Transverse colon (tissue), 4 donors: ENCODE data around the gene FAM110D. TPM values are rescaled to one million over a fixed set of nuclear protein-coding genes. Genes with fewer than 3 reads are reported as not detected.

Experiments used
- DNase-seq: peaks from one replicate; pipeline ENCODE4 v3.0.0-alpha.2; 2019
- H3K27ac ChIP-seq, 4 donors: fragments of 200-600 bp; sonication (generic); 2 replicates each; pipeline ENCODE4 v1.5.1; 2016 to 2018; ENCODE audit warnings: inconsistent platforms in 4 of 4
- H3K27me3 ChIP-seq: fragments of 200-600 bp; sonication (generic); 2 replicates; pipeline ENCODE4 v1.5.1; 2017; ENCODE audit warnings: inconsistent platforms
- H3K36me3 ChIP-seq, 4 donors: fragments of 200-600 bp; sonication (generic); 2 replicates each; pipeline ENCODE4 v1.5.1; 2017 to 2019; ENCODE audit warnings: inconsistent platforms in 4 of 4
- H3K4me1 ChIP-seq, 4 donors: fragments of 200-600 bp; sonication (generic); 2 replicates each; pipeline ENCODE4 v1.5.1; 2017 to 2020; ENCODE audit warnings: inconsistent platforms in 4 of 4
- H3K4me3 ChIP-seq, 4 donors: fragments of 200-600 bp; sonication (generic); 1 replicate in 1 of 4; 2 replicates in 3 of 4; pipeline versions ENCODE4 v1.5.1 to v1.6.1; 2017 to 2019; ENCODE audit warnings: inconsistent platforms in 4 of 4
- H3K9me3 ChIP-seq, 2 donors: fragments of 200-600 bp; sonication (generic); 2 replicates each; pipeline ENCODE4 v1.5.1; 2017 to 2019; ENCODE audit warnings: inconsistent platforms in 2 of 2
- EP300 ChIP-seq: sonication (generic); formaldehyde crosslinking; IDR thresholded peaks from one replicate; pipeline ENCODE4 v1.6.1; 2017; ENCODE audit warnings: antibody characterized with exemption, low read depth
- POLR2A ChIP-seq: fragments of 450-650 bp; IDR thresholded peaks from one replicate; pipeline ENCODE4 v1.6.1; 2016; ENCODE audit warnings: antibody characterized with exemption, mild to moderate bottlenecking, moderate library complexity
- POLR2AphosphoS5 ChIP-seq, 3 donors: sonication (generic); formaldehyde crosslinking; IDR thresholded peaks; one replicate each; pipeline ENCODE4 v1.6.1; 2016; ENCODE audit warnings: antibody characterized with exemption in 3 of 3
- WGBS, 2 donors: methylation state at CpG; one replicate each; pipeline ENCODE4 v1.1.5; 2018; ENCODE audit warnings: low coverage in 1 of 2; 5-methylcytosine and 5-hydroxymethylcytosine counted together
- in situ Hi-C, 4 donors: fragments of 200-750 bp; cut with MboI; loops; one replicate each; pipeline versions ENCODE4 v1.15.0 to v1.15.1; 2017; ENCODE audit warnings: low sequenced_read_pairs in 3 of 4, low pct_ligation_motif_present in 1 of 4, low pct_unique_long_range_greater_than_20kb in 1 of 4
- intact Hi-C: fragments of 100-400 bp; cut with DNase I; formaldehyde crosslinking; loops from one replicate; pipeline ENCODE4 v1.15.1; 2023; ENCODE audit warnings: low total_unique reads
- total RNA-seq, 4 donors: library from RNA; depleted of rRNA; stranded (reverse); fragments of >200 nt; gene quantifications; one replicate each; pipeline ENCODE4 v1.1.0, GENCODE V29; 2016
- TF ChIP-seq, protein P1 (sequence below), 5 experiments: fragments of 200-600 bp in 3 of 5; fragments of 450-650 bp in 2 of 5; sonication (generic) in 3 of 5; IDR thresholded peaks; 1 replicate in 2 of 5; 2 replicates in 3 of 5; pipeline ENCODE4 v1.5.1; 2016 to 2017; ENCODE audit warnings: antibody characterized with exemption in 5 of 5, inconsistent platforms in 3 of 5, mild to moderate bottlenecking in 2 of 5, moderate library complexity in 1 of 5

The FAM110D gene
- total RNA-seq, result 1 to 10 TPM in 3 of 4 donors, under 1 TPM in 1; 0.82 to 9.4 (median 2.9) TPM

DNA sequence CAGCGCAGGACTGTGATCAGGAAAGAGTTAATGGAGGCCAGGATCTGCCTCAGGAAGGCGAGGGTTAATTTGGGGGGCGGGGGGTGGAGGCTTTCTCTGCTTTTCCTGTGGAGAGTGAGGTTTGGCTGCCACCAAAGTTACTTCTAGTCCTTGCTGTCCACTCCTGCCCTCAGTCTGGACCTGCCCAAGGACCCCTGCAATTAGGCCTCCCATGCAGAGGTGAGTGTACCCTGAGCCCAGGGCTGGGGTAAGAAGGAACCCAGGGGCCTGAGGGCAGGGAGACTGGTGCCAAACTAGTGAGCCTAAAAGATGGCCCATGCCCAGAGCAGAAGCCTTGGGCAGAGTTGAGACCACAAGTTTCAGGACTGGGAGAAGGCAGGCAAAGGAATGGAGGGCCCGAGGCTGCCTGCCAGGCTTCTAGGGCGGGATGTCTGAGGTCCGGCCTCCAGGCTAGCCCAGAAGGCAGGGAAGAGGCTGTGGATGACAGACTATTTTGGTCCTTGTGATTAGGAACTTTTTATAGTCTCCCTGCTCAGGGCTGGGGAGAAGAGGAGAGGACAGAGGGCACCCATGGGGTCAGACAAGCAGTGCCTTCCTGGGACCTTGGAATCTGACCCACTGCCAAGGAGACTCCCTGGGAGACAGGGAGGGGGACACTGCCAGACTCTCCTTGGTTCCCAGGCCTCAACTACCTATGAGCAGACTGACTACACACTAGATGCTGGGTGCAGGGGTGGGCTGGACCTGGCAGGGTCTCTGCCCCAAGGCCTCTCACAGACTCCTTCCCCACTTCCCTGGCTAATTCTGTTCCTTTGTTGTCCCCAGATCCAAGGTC lies at the start of gene FAM110D:
FAM110D (plus strand) TSS at position 172 of the 835 bp plus-strand sequence. CDS start 2,213 bp downstream, outside the sequence.
- in situ Hi-C loops, result loop anchor here in 2 of 4 donors (25.0 kb wide), 1 partner anchor 122 kb away; the partner anchor contains the start of gene SLC30A2 (in 2 of the 2)
- no peak for DNase-seq

DNA sequence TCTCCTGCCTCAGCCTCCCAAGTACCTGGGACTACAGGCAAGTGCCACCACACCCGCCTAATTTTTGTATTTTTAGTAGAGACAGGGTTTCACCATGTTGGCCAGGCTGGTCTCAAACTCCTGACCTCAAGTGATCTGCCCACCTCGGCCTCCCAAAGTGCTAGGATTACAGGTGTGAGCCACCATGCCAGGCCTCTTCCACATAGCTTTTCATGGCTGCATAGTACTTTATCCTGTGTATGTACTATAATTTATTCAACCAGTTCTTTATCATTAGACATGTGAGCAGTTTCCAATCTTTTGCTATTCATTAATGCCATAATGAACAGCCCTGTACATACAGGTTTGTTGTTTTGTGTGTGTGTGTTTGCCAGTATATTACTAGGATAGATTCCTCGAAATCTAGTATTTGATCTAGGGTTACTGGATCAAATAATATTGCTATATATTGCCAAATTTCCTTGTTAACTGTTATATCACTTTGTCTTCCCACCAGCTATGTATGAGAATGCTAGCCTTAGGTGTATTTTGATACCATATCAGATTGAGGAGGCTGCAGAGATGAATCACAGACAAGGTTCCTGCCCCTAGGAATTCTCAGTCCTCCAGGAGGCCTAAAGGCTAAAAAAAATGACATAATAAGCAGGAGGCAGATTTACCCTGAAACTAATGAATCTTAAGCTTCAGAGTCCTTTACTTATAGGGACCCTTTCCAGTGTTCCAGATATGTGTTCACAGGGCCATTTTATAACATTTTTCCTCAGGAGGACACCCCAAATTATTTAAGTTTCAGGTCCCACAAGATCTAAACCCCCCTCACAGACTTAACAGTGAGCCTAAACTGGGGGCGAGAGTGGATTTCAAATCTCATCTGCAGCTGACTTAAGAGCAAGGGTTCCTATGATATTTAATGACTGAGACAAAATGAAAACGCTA lies 49.4 kb upstream of the FAM110D start:
- in situ Hi-C loops, result loop anchor here in 3 of 4 donors (5.0 kb wide), 2 partner anchors 33 to 38 kb away; no protein-coding TSS in a partner anchor
- no peak for DNase-seq
- H3K27me3 ChIP-seq, result no peaks in the 10 kb centered on the region
- peak overlapping the region in 2 of 4 donors; percentile 97 for H3K27ac ChIP-seq
- no peak for TF ChIP-seq EP300
- TF ChIP-seq POLR2AphosphoS5 (IDR thresholded peaks at IDR 0.05), result no peak
- no peak for TF ChIP-seq POLR2A
- TF ChIP-seq, protein P1, sequence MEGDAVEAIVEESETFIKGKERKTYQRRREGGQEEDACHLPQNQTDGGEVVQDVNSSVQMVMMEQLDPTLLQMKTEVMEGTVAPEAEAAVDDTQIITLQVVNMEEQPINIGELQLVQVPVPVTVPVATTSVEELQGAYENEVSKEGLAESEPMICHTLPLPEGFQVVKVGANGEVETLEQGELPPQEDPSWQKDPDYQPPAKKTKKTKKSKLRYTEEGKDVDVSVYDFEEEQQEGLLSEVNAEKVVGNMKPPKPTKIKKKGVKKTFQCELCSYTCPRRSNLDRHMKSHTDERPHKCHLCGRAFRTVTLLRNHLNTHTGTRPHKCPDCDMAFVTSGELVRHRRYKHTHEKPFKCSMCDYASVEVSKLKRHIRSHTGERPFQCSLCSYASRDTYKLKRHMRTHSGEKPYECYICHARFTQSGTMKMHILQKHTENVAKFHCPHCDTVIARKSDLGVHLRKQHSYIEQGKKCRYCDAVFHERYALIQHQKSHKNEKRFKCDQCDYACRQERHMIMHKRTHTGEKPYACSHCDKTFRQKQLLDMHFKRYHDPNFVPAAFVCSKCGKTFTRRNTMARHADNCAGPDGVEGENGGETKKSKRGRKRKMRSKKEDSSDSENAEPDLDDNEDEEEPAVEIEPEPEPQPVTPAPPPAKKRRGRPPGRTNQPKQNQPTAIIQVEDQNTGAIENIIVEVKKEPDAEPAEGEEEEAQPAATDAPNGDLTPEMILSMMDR (IDR thresholded peaks at IDR 0.05), result no peak
- 76 to 84% methylated on average over 2 to 5 of the region's 5 CpGs for WGBS, 2 donors
- peaks cover 11 to 36% (median 26%) of the 10 kb centered on the region in 4 donors for H3K4me1 ChIP-seq
- intact Hi-C loops, result no loop called here
- no peaks in the 10 kb centered on the region for H3K36me3 ChIP-seq
- H3K4me3 ChIP-seq, result peak overlapping the region in 1 of 4 donors; percentile 100
- no peaks in the 10 kb centered on the region for H3K9me3 ChIP-seq

More for the DNA sequence above, at the start of gene FAM110D:
- H3K9me3 ChIP-seq, result no peaks in the 10 kb centered on the region
- no peaks in the 10 kb centered on the region for H3K36me3 ChIP-seq
- intact Hi-C loops, result no loop called here
- H3K4me3 ChIP-seq, result no peak within 1 kb of the TSS
- H3K27me3 ChIP-seq, result peaks cover 55% of the 10 kb centered on the region
- 64% methylated on average over 6 of the region's 6 CpGs; no CpG with 5 or more reads in 1 of the 2 donors for WGBS, 2 donors
- H3K27ac ChIP-seq, result peak within 1 kb of the TSS in 2 of 4 donors; percentile 19 to 28
- peaks cover 10 to 20% (median 17%) of the 10 kb centered on the region in 4 donors for H3K4me1 ChIP-seq
- TF ChIP-seq EP300 (no peak), POLR2AphosphoS5 (IDR thresholded peaks at IDR 0.05) (no peak), POLR2A (no peak)
- TF ChIP-seq, protein P1 (IDR thresholded peaks at IDR 0.05), result no peak

DNA sequence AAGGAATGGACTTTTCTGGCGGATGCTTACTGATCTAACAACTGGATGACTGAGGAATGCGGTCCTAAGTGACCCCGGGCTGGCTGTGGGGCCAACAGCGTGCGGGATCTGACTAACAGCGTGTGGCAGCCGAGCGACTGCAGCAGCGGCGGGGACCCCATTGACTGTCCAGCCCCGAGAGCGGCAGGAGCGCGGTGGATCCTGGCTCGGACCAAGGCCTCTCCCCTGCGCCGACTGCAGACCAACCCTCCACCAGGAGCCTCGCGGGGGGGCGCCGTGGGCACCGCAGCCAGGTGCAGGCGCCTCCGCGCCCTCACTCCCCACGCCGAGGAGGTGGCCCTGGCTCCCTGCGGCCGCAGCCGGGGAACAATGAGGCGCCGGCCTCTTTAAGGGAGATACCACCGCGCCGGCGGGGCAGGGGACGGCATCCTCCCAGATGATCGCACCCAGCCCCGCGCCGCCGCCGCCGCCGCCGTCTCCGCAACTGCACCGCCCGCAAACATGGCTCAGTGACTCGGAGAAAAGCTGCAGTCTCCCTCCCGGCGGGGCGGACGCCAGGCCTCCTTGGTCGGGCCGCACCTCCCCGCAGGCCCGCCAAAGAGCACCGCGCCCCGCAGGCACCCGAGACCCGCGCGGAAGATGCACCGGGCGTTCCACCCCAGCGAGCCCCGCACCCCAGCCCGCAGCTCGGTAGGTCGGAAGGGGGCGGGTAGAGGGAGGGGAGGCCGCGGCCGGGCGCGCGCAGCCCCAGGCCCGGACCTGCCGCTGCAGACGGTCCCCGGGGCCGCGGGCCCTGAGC lies 47.9 kb upstream of the FAM110D start:
- in situ Hi-C loops, result no loop called here
- intact Hi-C loops, result no loop called here
- Histone ChIP-seq H3K27ac (peak overlapping the region; percentile 97 to 99 (median 97)), H3K36me3 (peaks cover 0 to 4% (median 0%) of the 10 kb centered on the region in 4 donors), H3K4me1 (peaks cover 11 to 39% (median 33%) of the 10 kb centered on the region in 4 donors), H3K4me3 (peak overlapping the region; percentile 75 to 100 (median 85)), H3K9me3 (no peaks in the 10 kb centered on the region), H3K27me3 (no peaks in the 10 kb centered on the region)
- DNase-seq, result peak; percentile 89
- WGBS, 2 donors, result 2% methylated on average over 35 of the region's 85 CpGs; no CpG with 5 or more reads in 1 of the 2 donors
- no peak for TF ChIP-seq EP300
- peak; percentile 46 to 81 (median 58) for TF ChIP-seq POLR2AphosphoS5 (IDR thresholded peaks at IDR 0.05)
- TF ChIP-seq, protein P1 (IDR thresholded peaks at IDR 0.05), result no peak
- TF ChIP-seq POLR2A, result peak; percentile 71
